H1 (cell line): ENCODE data around the gene BHLHE23. TPM values are rescaled to one million over a fixed set of nuclear protein-coding genes. Genes with fewer than 3 reads are reported as not detected.

Experiments
- CTCF ChIA-PET: fragments of 300-600 bp; sonication (Branson Sonifier 250); formaldehyde crosslinking; loops from one replicate; lab custom pipeline; 2021; ENCODE audit not compliant: partially characterized antibody; lab: Charles Lee
- POLR2A ChIA-PET: fragments of 300-600 bp; sonication (Branson Sonifier 250); formaldehyde crosslinking; loops from one replicate; lab custom pipeline; 2021; ENCODE audit warnings: inconsistent platforms; ENCODE audit not compliant: partially characterized antibody; lab: Charles Lee
- DNase-seq, 2 experiments: peaks; one replicate each; pipeline versions ENCODE4 v3.0.0 to v3.0.0-alpha.2; 2010 to 2022; ENCODE audit warnings: low spot score in 2 of 2, low read depth in 1 of 2, mixed read lengths in 1 of 2
- FAIRE-seq: peaks from 2 replicates; lab custom pipeline; 2011; peaks lifted over from hg19 to GRCh38; lab: Jason Lieb, UNC
- H2AFZ ChIP-seq: 2 replicates; pipeline ENCODE4 v1.8.1; 2012; ENCODE audit warnings: low read length, inconsistent platforms
- H2AK5ac ChIP-seq: 2 replicates; pipeline ENCODE4 v1.6.1; 2013; ENCODE audit warnings: low read depth, low read length
- H2BK120ac ChIP-seq: replicated peaks from 2 replicates; pipeline ENCODE3; 2013; ENCODE audit warnings: low read depth, low read length, inconsistent platforms
- H2BK12ac ChIP-seq: 2 replicates; pipeline ENCODE4 v1.6.1; 2013; ENCODE audit warnings: low read depth, low read length
- H2BK15ac ChIP-seq: 2 replicates; pipeline ENCODE4 v1.6.1; 2013; ENCODE audit warnings: low read length
- H2BK20ac ChIP-seq: 2 replicates; pipeline ENCODE4 v1.6.1; 2013; ENCODE audit warnings: low read length
- H2BK5ac ChIP-seq: 2 replicates; pipeline ENCODE4 v1.6.1; 2013; ENCODE audit warnings: low read depth, low read length
- H3K14ac ChIP-seq: 2 replicates; pipeline ENCODE4 v1.6.1; 2013; ENCODE audit warnings: inconsistent platforms; ENCODE audit not compliant: insufficient read length
- H3K18ac ChIP-seq: 2 replicates; pipeline ENCODE4 v1.6.1; 2013; ENCODE audit warnings: low read length; ENCODE audit errors: extremely low read depth
- H3K23ac ChIP-seq: 2 replicates; pipeline ENCODE4 v1.6.1; 2013; ENCODE audit warnings: inconsistent platforms; ENCODE audit not compliant: insufficient read length
- H3K23me2 ChIP-seq: 2 replicates; pipeline ENCODE4 v1.6.1; 2013; ENCODE audit warnings: low read depth, low read length
- H3K27ac ChIP-seq: 2 replicates; pipeline ENCODE4 v1.6.1; 2011; ENCODE audit warnings: low read depth, low read length, inconsistent platforms
- H3K27me3 ChIP-seq, 4 experiments: replicated peaks in 1 of 4; 1 replicate in 1 of 4; 2 replicates in 3 of 4; pipeline versions ENCODE4 v1.6.1 to v1.8.1; 2011 to 2013; ENCODE audit warnings: low read length in 3 of 4, mild to moderate bottlenecking in 3 of 4, inconsistent platforms in 2 of 4, mixed read lengths in 2 of 4, moderate library complexity in 1 of 4; ENCODE audit not compliant: control insufficient read depth in 3 of 4, insufficient read depth in 3 of 4; ENCODE audit errors: extremely low read depth in 1 of 4
- H3K36me3 ChIP-seq, 4 experiments: 2 replicates each; pipeline versions ENCODE4 v1.6.1 to v1.8.1; 2011 to 2013; ENCODE audit warnings: mild to moderate bottlenecking in 4 of 4, low read length in 3 of 4, moderate library complexity in 2 of 4, control low read depth in 1 of 4, inconsistent platforms in 1 of 4; ENCODE audit not compliant: insufficient read depth in 4 of 4, control insufficient read depth in 2 of 4
- H3K4ac ChIP-seq: replicated peaks from 2 replicates; pipeline ENCODE3; 2013; ENCODE audit warnings: low read length, low read depth, mixed read lengths, inconsistent platforms; ENCODE audit not compliant: insufficient read length
- H3K4me1 ChIP-seq, 4 experiments: replicated peaks in 1 of 4; 1 replicate in 1 of 4; 2 replicates in 3 of 4; pipeline versions ENCODE4 v1.6.1 to v1.8.1; 2011 to 2013; ENCODE audit warnings: low read length in 3 of 4, inconsistent platforms in 2 of 4, mixed read lengths in 1 of 4; ENCODE audit not compliant: insufficient read depth in 4 of 4, control insufficient read depth in 3 of 4
- H3K4me2 ChIP-seq, 2 experiments: 2 replicates each; pipeline versions ENCODE4 v1.6.1 to v1.8.1; 2011 to 2013; ENCODE audit warnings: low read depth in 2 of 2, low read length in 2 of 2, control low read depth in 1 of 2, inconsistent platforms in 1 of 2, mild to moderate bottlenecking in 1 of 2; ENCODE audit not compliant: insufficient read depth in 1 of 2
- H3K4me3 ChIP-seq, 4 experiments: fragments of 200-600, 300-600 bp in 1 of 4; sonication (generic), shearing (Covaris generic), sonication (Bioruptor Twin) in 1 of 4; 2 replicates each; pipeline versions ENCODE4 v1.5.1 to v1.8.1; 2011 to 2016; ENCODE audit warnings: low read length in 4 of 4, low read depth in 3 of 4, control low read depth in 2 of 4, inconsistent platforms in 2 of 4, mild to moderate bottlenecking in 2 of 4, mixed read lengths in 1 of 4, moderate library complexity in 1 of 4; ENCODE audit not compliant: insufficient read depth in 2 of 4; ENCODE audit errors: extremely low read depth in 1 of 4
- H3K56ac ChIP-seq: replicated peaks from 2 replicates; pipeline ENCODE3; 2013; ENCODE audit warnings: low read depth, mild to moderate bottlenecking, mixed read lengths, low read length, inconsistent platforms; ENCODE audit not compliant: insufficient read length
- H3K79me1 ChIP-seq: 2 replicates; pipeline ENCODE4 v1.6.1; 2013; ENCODE audit warnings: low read depth, low read length, control low read depth
- H3K79me2 ChIP-seq, 2 experiments: 2 replicates each; pipeline versions ENCODE4 v1.6.1 to v1.8.1; 2012 to 2013; ENCODE audit warnings: low read length in 2 of 2, mild to moderate bottlenecking in 2 of 2, inconsistent platforms in 1 of 2; ENCODE audit not compliant: insufficient read depth in 2 of 2, control insufficient read depth in 1 of 2
- H3K9ac ChIP-seq, 4 experiments: replicated peaks in 1 of 4; 1 replicate in 1 of 4; 2 replicates in 3 of 4; pipeline versions ENCODE4 v1.6.1 to v1.8.1; 2011 to 2013; ENCODE audit warnings: low read depth in 3 of 4, low read length in 3 of 4, control low read depth in 2 of 4, mild to moderate bottlenecking in 2 of 4, moderate library complexity in 2 of 4, inconsistent platforms in 1 of 4; ENCODE audit errors: extremely low read depth in 1 of 4
- H3K9me3 ChIP-seq, 2 experiments: 2 replicates each; pipeline versions ENCODE4 v1.6.1 to v1.8.1; 2012 to 2013; ENCODE audit warnings: mild to moderate bottlenecking in 2 of 2, moderate library complexity in 2 of 2, control low read depth in 1 of 2, inconsistent platforms in 1 of 2, low read depth in 1 of 2, low read length in 1 of 2, mixed read lengths in 1 of 2; ENCODE audit not compliant: insufficient read depth in 2 of 2
- H4K20me1 ChIP-seq, 2 experiments: replicated peaks in 1 of 2; 2 replicates each; pipeline versions ENCODE3 to v1.8.1; 2011 to 2013; ENCODE audit warnings: inconsistent platforms in 2 of 2, low read length in 2 of 2, mild to moderate bottlenecking in 1 of 2; ENCODE audit not compliant: insufficient read depth in 2 of 2, control insufficient read depth in 1 of 2
- H4K5ac ChIP-seq: 2 replicates; pipeline ENCODE4 v1.6.1; 2013; ENCODE audit warnings: low read length, low read depth, mixed read lengths, inconsistent platforms; ENCODE audit not compliant: insufficient read length
- H4K8ac ChIP-seq: 2 replicates; pipeline ENCODE4 v1.8.0; 2013; ENCODE audit warnings: mild to moderate bottlenecking, moderate library complexity, low read length, inconsistent platforms; ENCODE audit not compliant: insufficient read depth; ENCODE audit errors: extremely low read depth
- H4K91ac ChIP-seq: replicated peaks from 2 replicates; pipeline ENCODE3; 2013; ENCODE audit warnings: low read length, mixed read lengths, inconsistent platforms; ENCODE audit not compliant: insufficient read length
- BACH1 ChIP-seq: IDR thresholded peaks from 2 replicates; pipeline ENCODE4 v1.6.1; 2012; ENCODE audit warnings: low read length, improper control_type of control experiment
- BRCA1 ChIP-seq: IDR thresholded peaks from 2 replicates; pipeline ENCODE4 v1.6.1; 2012; ENCODE audit warnings: low read depth, low read length, improper control_type of control experiment
- CBX8 ChIP-seq: fragments of 300-800, 300-1000 bp; sonication (generic); IDR thresholded peaks from 2 replicates; pipeline ENCODE4 v1.7.1; 2016; ENCODE audit warnings: low read depth, low read length, borderline replicate concordance
- WGBS, 2 experiments: shearing (Covaris generic) in 1 of 2; methylation state at CpG; one replicate each; pipeline versions ENCODE4 v1.1.6 to v1.1.7; 2013 to 2015; ENCODE audit warnings: low lambda C conversion rate in 2 of 2, mixed read lengths in 2 of 2, inconsistent platforms in 1 of 2, low coverage in 1 of 2, missing lambda C conversion rate in 1 of 2; ENCODE audit not compliant: insufficient replicate concordance in 2 of 2, insufficient coverage in 1 of 2, insufficient read length in 1 of 2; ENCODE audit errors: extremely low coverage in 1 of 2, missing lambda C conversion rate in 1 of 2; 5-methylcytosine and 5-hydroxymethylcytosine counted together
- polyA plus RNA-seq, 7 experiments: library from polyadenylated mRNA; depleted of rRNA in 3 of 7; stranded (reverse) in 5 of 7; unstranded in 2 of 7; fragments of >200 nt in 5 of 7; fragments of 200-250 nt in 2 of 7; gene quantifications; 1 replicate in 5 of 7; 2 replicates in 1 of 7; 4 replicates in 1 of 7; pipeline versions ENCODE4 v1.2.1 to v1.2.3, GENCODE V29; 2011 to 2013; ENCODE audit warnings: missing spikeins in 2 of 7, mixed read lengths in 2 of 7
- total RNA-seq: library from RNA; stranded (reverse); fragmentation: NEBNext Ultra II Directional; extraction: Animal tissue kit (Norgen Biotek cat#: 25700); gene quantifications from 2 replicates; pipeline ENCODE4 v1.2.1, GENCODE V29; 2021

BHLHE23 gene
- total and polyA plus RNA-seq, 2 of the 8 experiments (the other 6 are each of a cell fraction or from before 2014, with no cell fraction given) = 0.47 TPM; not detected in 1

- H4K91ac ChIP-seq = no peak overlapping the region
- no peak overlapping the region for H3K27ac ChIP-seq
- H2BK5ac ChIP-seq = no peak overlapping the region
- no peaks in the 10 kb centered on the region; a peak in 2 of 7 replicates for H3K27me3 ChIP-seq
- no peak overlapping the region for H3K56ac ChIP-seq
- ChIA-PET CTCF (interaction anchor here (0.8 to 1.6 kb wide), 4 partner anchors 47 to 229 kb away, joined by 3 to 4 read pairs (median 3); no protein-coding TSS in a partner anchor), POLR2A (interaction anchor here (0.6 to 1.0 kb wide), 2 partner anchors 9 to 177 kb away, joined by 3 read pairs; no protein-coding TSS in a partner anchor)
- H2BK120ac ChIP-seq = no peak overlapping the region
- H3K79me2 ChIP-seq = no peaks in the 10 kb centered on the region
- TF ChIP-seq BRCA1 (no peak), BACH1 (no peak), CBX8 (no peak)
- H3K9ac ChIP-seq = no peak overlapping the region
- WGBS, 2 experiments = 91% methylated on average over 11 of the region's 11 CpGs; no CpG with 5 or more reads in 1 of the 2 experiments
- FAIRE-seq = no peak
- H3K4me3 ChIP-seq = no peak overlapping the region
- no peak overlapping the region for H2BK20ac ChIP-seq
- no peaks in the 10 kb centered on the region for H3K36me3 ChIP-seq
- H3K79me1 ChIP-seq = no peaks in the 10 kb centered on the region
- no peak overlapping the region for H3K23ac ChIP-seq
- no peaks in the 10 kb centered on the region for H3K23me2 ChIP-seq
- no peak overlapping the region; the same call in 1 of the 2 replicates for H2BK12ac ChIP-seq
- H2AK5ac ChIP-seq = no peak overlapping the region
- H4K5ac ChIP-seq = no peak overlapping the region
- H3K4ac ChIP-seq = no peak overlapping the region
- H2BK15ac ChIP-seq = no peak overlapping the region
- H3K18ac ChIP-seq = no peak overlapping the region
- H3K14ac ChIP-seq = no peak overlapping the region
- H2AFZ ChIP-seq = no peak overlapping the region
- no peak overlapping the region for H3K4me2 ChIP-seq
- no peak overlapping the region for H4K8ac ChIP-seq
- no peaks in the 10 kb centered on the region for H3K4me1 ChIP-seq
- DNase-seq = no peak
- peaks cover 6 to 19% of the 10 kb centered on the region in 2 experiments; a peak in 1 of 4 replicates for H3K9me3 ChIP-seq
- no peaks in the 10 kb centered on the region for H4K20me1 ChIP-seq
Measured at GRCh38 chr20:63051911-63052310, 45.1 kb upstream of the BHLHE23 start.
